ENCODE measurements around the gene WFDC10B. TPM values are rescaled to one million over a fixed set of nuclear protein-coding genes. Genes with fewer than 3 reads are reported as not detected.

WFDC10B gene
- total RNA-seq (2022) (not detected in 2 replicates), Bru-seq, nascent RNA (percentile 27 among the genes with signal in this experiment), BruChase-seq, experiment 1, labeled RNA remaining after a 6-hour chase (percentile 51 among the genes with signal in this experiment), BruChase-seq, experiment 2, labeled RNA remaining after a 2-hour chase (percentile 48 among the genes with signal in this experiment)
- long read RNA-seq = 0 reads

DNA sequence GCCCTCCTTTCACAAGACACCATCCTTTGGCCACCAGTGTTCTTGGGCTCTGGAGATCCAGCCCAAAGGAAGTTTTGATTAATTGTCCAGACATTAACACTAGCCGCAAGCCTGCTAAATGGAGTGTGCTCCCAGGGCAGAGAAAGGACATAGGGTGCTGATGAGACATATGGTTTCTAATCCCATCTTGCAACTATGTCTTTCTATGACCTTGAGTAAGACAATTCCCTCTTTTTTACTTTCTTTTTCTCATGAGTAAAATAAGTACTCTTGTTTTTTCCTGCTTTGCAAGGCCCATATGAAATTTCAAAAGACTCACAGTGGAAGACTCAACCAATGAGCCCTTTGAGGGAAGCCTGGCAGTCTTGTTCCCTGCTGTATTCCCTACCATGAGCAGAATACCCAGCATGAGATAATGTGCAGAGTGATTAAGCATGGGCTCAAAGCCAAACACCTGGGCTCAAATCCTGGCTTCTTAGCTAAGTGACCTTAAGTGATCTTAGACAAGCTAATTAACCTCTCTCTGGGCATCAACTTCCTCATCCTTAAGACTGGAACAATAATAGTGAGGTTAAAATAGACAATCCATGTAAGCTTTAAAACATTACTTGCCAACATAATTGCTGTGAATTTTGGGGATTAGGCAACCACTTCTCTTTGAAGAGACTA, at the start of gene WFDC10B:
Gene WFDC10B (minus strand): TSS at position 51 of the 669 bp plus-strand sequence. CDS start 19,027 bp downstream, outside the sequence.
- peaks cover 81% of the 10 kb centered on the region for H3K27me3 Mint-ChIP-seq (ENCODE audit: unreplicated experiment)
- H3K4me3 Mint-ChIP-seq (ENCODE audit: low read depth, unreplicated experiment) = no peak within 1 kb of the TSS
- DNase-seq = no peak
- TF ChIP-seq CTCF (IDR thresholded peaks at IDR 0.05; ENCODE audit: unreplicated experiment) = no peak
- H3K4me1 Mint-ChIP-seq (ENCODE audit: low read depth, unreplicated experiment) = peaks cover 5% of the 10 kb centered on the region
- no peaks in the 10 kb centered on the region for H3K36me3 Mint-ChIP-seq (ENCODE audit: insufficient read depth, unreplicated experiment)
- H3K9me3 Mint-ChIP-seq (ENCODE audit: low read depth, unreplicated experiment) = no peaks in the 10 kb centered on the region
- CTCF ChIA-PET = no interaction called here
- no TSS peak for BruUV-seq (replicated peaks)
- intact Hi-C loops (cut with micrococcal nuclease; ENCODE audit: unreplicated experiment) = no loop called here
- no peak within 1 kb of the TSS for H3K27ac Mint-ChIP-seq (ENCODE audit: unreplicated experiment)

- H3K4me1 Mint-ChIP-seq (ENCODE audit: low read depth, unreplicated experiment) = no peaks in the 10 kb centered on the region
Measured at GRCh38 chr20:45752746-45753145, 47.9 kb upstream of the WFDC10B start.

GRCh38 chr20:45751721-45752120, 46.9 kb upstream of the WFDC10B start:
- H3K4me3 Mint-ChIP-seq (ENCODE audit: low read depth, unreplicated experiment) = no peak overlapping the region
- CTCF ChIA-PET = no interaction called here
- TF ChIP-seq CTCF (IDR thresholded peaks at IDR 0.05; ENCODE audit: unreplicated experiment) = no peak
- intact Hi-C loops (cut with micrococcal nuclease; ENCODE audit: unreplicated experiment) = no loop called here
- no peaks in the 10 kb centered on the region for H3K4me1 Mint-ChIP-seq (ENCODE audit: low read depth, unreplicated experiment)
- H3K27me3 Mint-ChIP-seq (ENCODE audit: unreplicated experiment) = peaks cover 32% of the 10 kb centered on the region
- no peak for DNase-seq
- no peak overlapping the region for H3K27ac Mint-ChIP-seq (ENCODE audit: unreplicated experiment)
- no peaks in the 10 kb centered on the region for H3K36me3 Mint-ChIP-seq (ENCODE audit: insufficient read depth, unreplicated experiment)
- H3K9me3 Mint-ChIP-seq (ENCODE audit: low read depth, unreplicated experiment) = no peaks in the 10 kb centered on the region
- BruUV-seq (replicated peaks) = no TSS peak

More at GRCh38 chr20:45752746-45753145, 47.9 kb upstream of the WFDC10B start:
- Mint-ChIP-seq H3K27me3 (ENCODE audit: unreplicated experiment) (peaks cover 22% of the 10 kb centered on the region), H3K27ac (ENCODE audit: unreplicated experiment) (no peak overlapping the region), H3K36me3 (ENCODE audit: insufficient read depth, unreplicated experiment) (no peaks in the 10 kb centered on the region), H3K9me3 (ENCODE audit: low read depth, unreplicated experiment) (no peaks in the 10 kb centered on the region), H3K4me3 (ENCODE audit: low read depth, unreplicated experiment) (no peak overlapping the region)
- no TSS peak for BruUV-seq (replicated peaks)
- TF ChIP-seq CTCF (IDR thresholded peaks at IDR 0.05; ENCODE audit: unreplicated experiment) = no peak
- intact Hi-C loops (cut with micrococcal nuclease; ENCODE audit: unreplicated experiment) = no loop called here
- DNase-seq = no peak
- CTCF ChIA-PET = no interaction called here

DNA sequence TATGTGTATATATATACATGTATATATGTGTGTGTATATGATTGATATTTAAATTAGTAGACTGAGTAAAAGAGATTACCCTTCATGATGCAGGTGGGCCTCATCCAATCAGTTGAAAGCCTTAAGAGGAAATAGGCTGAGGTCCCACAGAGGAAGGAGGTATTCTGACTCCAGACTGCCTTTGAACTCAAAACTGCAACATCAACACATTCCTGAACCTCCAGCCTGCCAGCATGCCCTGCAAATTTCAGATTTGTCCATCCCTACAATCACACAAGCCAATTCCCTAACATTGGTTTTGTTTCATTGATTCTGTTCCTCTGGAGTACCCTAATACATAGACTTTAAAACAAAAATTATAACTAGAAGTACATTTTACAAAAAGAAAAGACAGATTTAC, 40.2 kb upstream of the WFDC10B start:
- H3K4me1 Mint-ChIP-seq (ENCODE audit: low read depth, unreplicated experiment) = no peaks in the 10 kb centered on the region
- DNase-seq = no peak
- H3K4me3 Mint-ChIP-seq (ENCODE audit: low read depth, unreplicated experiment) = no peak overlapping the region
- no peaks in the 10 kb centered on the region for H3K36me3 Mint-ChIP-seq (ENCODE audit: insufficient read depth, unreplicated experiment)
- CTCF ChIA-PET = no interaction called here
- no peak overlapping the region for H3K27ac Mint-ChIP-seq (ENCODE audit: unreplicated experiment)
- intact Hi-C loops (cut with micrococcal nuclease; ENCODE audit: unreplicated experiment) = no loop called here
- BruUV-seq (replicated peaks) = no TSS peak
- H3K27me3 Mint-ChIP-seq (ENCODE audit: unreplicated experiment) = peaks cover 58% of the 10 kb centered on the region
- no peak for TF ChIP-seq CTCF (IDR thresholded peaks at IDR 0.05; ENCODE audit: unreplicated experiment)
- H3K9me3 Mint-ChIP-seq (ENCODE audit: low read depth, unreplicated experiment) = no peaks in the 10 kb centered on the region

All from Calu3 (cell line).